Heart left ventricle (tissue), 13 donors: Measurements from ENCODE around the gene TOGARAM2.

ENCODE experiments used
- CTCF ChIP-seq, 12 donors: fragments of 200-600 bp; sonication (generic) in 4 of 12; IDR thresholded peaks; one replicate each; pipeline versions ENCODE4 v1.5.0 to v1.8.0; 2018 to 2022; ENCODE audit warnings: antibody characterized with exemption in 12 of 12, mild to moderate bottlenecking in 5 of 12
- POLR2A ChIP-seq, 2 donors: fragments of 450-650 bp; IDR thresholded peaks; one replicate each; pipeline ENCODE4 v1.6.1; 2017; ENCODE audit warnings: antibody characterized with exemption in 2 of 2, mild to moderate bottlenecking in 2 of 2, moderate library complexity in 2 of 2
- donor health status: ischemic (EF 13 %, LVEDD 7.1; RV severe dilation, severe dysfunction).
- donor health status: DM: no; HTN: yes; CAD: no.
- donor health status: DM: no; HTN: no; CAD: no.
- donor health status: ischemic (EF 25% LVEDD 6.9; RV normal size, moderate dysfunction).
- donor health status: ischemic (EF 25% LVEDD 5.7; RV mildly dilated, moderate dysfunction).
- donor health status: ischemic (EF 35%, LVEDD 5.7; RV mildly dilated, moderate dysfunction).
- donor health status: nonischemic (EF 11% LVEDD 7.7; RV severe dilation, severe dysfunction).
- donor health status: DM: yes; HTN: yes; CAD: no.
- donor health status: PGD.
- donor health status: ischemic (EF 29% LVEDD 5.4; RV normal size, mild dysfunction).
- donor health status: nonischemic (EF 23%, LVEDD 6.1; RV moderate dilation, normal function).

- no peak for TF ChIP-seq CTCF (IDR thresholded peaks at IDR 0.05)
- no peak for TF ChIP-seq POLR2A (IDR thresholded peaks at IDR 0.05)
These were observed 52.1 kb downstream of the TOGARAM2 start for GRCh38 chr2:29033172-29033571.
